SK-N-MC (cell line): ENCODE results near the gene SH3PXD2B.
"Not testable (repeated sequence)": the region's sequence is repeated elsewhere in the genome, so short reads cannot be mapped to it uniquely, and the experiment has no call there.

Experiments
- DNase-seq: peaks from one replicate; pipeline ENCODE4 v3.0.0-alpha.2; 2011; ENCODE audit warnings: low read depth, low spot score
- H3K27ac ChIP-seq: fragments of 200-600 bp; sonication (generic); 2 replicates; pipeline ENCODE4 v1.5.1; 2016; ENCODE audit warnings: mixed run types
- H3K36me3 ChIP-seq: fragments of 200-600 bp; sonication (generic); 2 replicates; pipeline ENCODE4 v1.6.1; 2017; ENCODE audit warnings: antibody characterized with exemption, low read length, mixed read lengths; ENCODE audit not compliant: insufficient read depth
- H3K4me3 ChIP-seq: fragments of 200-600 bp; sonication (generic); 2 replicates; pipeline ENCODE4 v1.5.1; 2016
- H3K9ac ChIP-seq: fragments of 200-600 bp; sonication (generic); 2 replicates; pipeline ENCODE4 v1.8.0; 2017; ENCODE audit warnings: mixed run types, mixed read lengths; ENCODE audit not compliant: insufficient read length
- H3K9me3 ChIP-seq: fragments of 200-600 bp; sonication (generic); 2 replicates; pipeline ENCODE4 v1.6.1; 2017; ENCODE audit warnings: low read depth, mild to moderate bottlenecking, antibody characterized with exemption, low read length, moderate library complexity, mixed read lengths
- EZH2 ChIP-seq: fragments of 200-600 bp; sonication (generic); IDR thresholded peaks from one replicate; pipeline ENCODE4 v1.6.1; 2017; ENCODE audit warnings: antibody characterized with exemption
- FOXP2 ChIP-seq: optimal IDR thresholded peaks from 2 replicates; pipeline ENCODE3; 2011; ENCODE audit warnings: mild to moderate bottlenecking, moderate library complexity; ENCODE audit not compliant: insufficient read depth; ENCODE audit errors: extremely low read length, control extremely low read depth
- POLR2AphosphoS5 ChIP-seq: IDR thresholded peaks from 2 replicates; pipeline ENCODE4 v1.6.1; 2012; ENCODE audit warnings: mild to moderate bottlenecking, low read depth, low read length, borderline replicate concordance

The SH3PXD2B gene

GRCh38 chr5:172335721-172336120, 118.6 kb downstream of the SH3PXD2B start:
- Histone ChIP-seq H3K9me3 (no peaks in the 10 kb centered on the region), H3K4me3 (no peak overlapping the region), H3K36me3 (no peaks in the 10 kb centered on the region), H3K9ac (no peak overlapping the region), H3K27ac (no peak overlapping the region)
- no peak for TF ChIP-seq FOXP2
- no peak for TF ChIP-seq EZH2
- no peak for TF ChIP-seq POLR2AphosphoS5
- no peak for DNase-seq

DNA sequence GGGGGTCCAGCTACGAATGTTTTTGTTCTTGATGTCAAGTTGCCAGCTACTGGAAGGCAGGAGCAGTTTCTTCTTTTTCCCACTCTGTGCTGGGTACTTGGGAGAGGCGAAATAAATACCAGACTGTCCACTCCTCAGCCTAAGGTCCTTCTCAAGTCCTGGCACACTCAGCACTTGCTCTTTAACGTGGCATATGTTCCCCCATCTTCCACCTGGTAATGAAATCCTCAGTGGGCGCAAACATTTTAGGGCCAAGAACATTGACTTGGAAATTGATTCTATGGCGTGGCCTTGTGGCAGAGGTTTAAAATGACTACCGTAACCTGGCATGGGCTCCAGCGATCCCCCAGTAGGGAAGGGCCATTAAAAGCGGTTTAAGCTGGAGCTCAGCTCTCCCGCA, 119.7 kb downstream of the SH3PXD2B start:
- no peak for DNase-seq
- no peak for TF ChIP-seq EZH2
- TF ChIP-seq POLR2AphosphoS5, result no peak
- no peak for TF ChIP-seq FOXP2
- H3K36me3 ChIP-seq, result no peaks in the 10 kb centered on the region

DNA sequence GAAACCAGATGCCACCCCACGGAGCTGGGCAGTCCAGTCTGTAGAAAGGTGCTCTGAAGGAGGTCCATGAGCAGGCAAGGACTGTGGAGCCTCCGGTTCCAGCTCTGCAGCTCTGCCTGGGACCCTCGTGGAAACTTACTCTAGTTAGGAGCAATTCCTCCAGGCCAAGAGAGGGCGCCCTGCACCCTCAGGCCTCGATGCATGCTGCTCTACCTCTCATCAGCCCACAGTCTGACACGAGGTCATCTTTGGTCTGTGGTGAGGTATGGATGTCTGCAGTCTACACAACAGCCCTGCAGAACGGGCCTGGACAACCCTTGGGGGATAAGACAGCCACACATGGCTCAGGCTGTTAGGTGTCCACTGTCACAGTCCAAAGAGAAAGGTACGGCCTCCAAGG, 120.1 kb downstream of the SH3PXD2B start:
- H3K9me3 ChIP-seq, result no peaks in the 10 kb centered on the region
- no peak overlapping the region for H3K9ac ChIP-seq
- TF ChIP-seq POLR2AphosphoS5, result no peak
- no peak for TF ChIP-seq FOXP2
- TF ChIP-seq EZH2, result no peak
- DNase-seq, result no peak
- H3K27ac ChIP-seq, result no peak overlapping the region
- H3K4me3 ChIP-seq, result no peak overlapping the region
- no peaks in the 10 kb centered on the region for H3K36me3 ChIP-seq

More for the DNA sequence above, 119.7 kb downstream of the SH3PXD2B start:
- H3K27ac ChIP-seq, result no peak overlapping the region
- H3K9me3 ChIP-seq, result no peaks in the 10 kb centered on the region
- H3K9ac ChIP-seq, result no peak overlapping the region
- no peak overlapping the region for H3K4me3 ChIP-seq

GRCh38 chr5:172326901-172327300, 127.4 kb downstream of the SH3PXD2B start:
- not testable (repeated sequence) for H3K4me3 ChIP-seq, H3K36me3 ChIP-seq, H3K9me3 ChIP-seq, H3K27ac ChIP-seq, DNase-seq, H3K9ac ChIP-seq

- H3K9me3 ChIP-seq, result no peaks in the 10 kb centered on the region
- H3K27ac ChIP-seq, result no peak overlapping the region
- TF ChIP-seq FOXP2 (no peak), EZH2 (no peak), POLR2AphosphoS5 (no peak)
- no peaks in the 10 kb centered on the region for H3K36me3 ChIP-seq
- no peak overlapping the region for H3K9ac ChIP-seq
- no peak overlapping the region for H3K4me3 ChIP-seq
- DNase-seq, result no peak
Measured at GRCh38 chr5:172325452-172325851, 128.9 kb downstream of the SH3PXD2B start.

GRCh38 chr5:172322028-172322965, 132.0 kb downstream of the SH3PXD2B start:
- H3K4me3 ChIP-seq, result no peak overlapping the region
- no peak for DNase-seq

DNA sequence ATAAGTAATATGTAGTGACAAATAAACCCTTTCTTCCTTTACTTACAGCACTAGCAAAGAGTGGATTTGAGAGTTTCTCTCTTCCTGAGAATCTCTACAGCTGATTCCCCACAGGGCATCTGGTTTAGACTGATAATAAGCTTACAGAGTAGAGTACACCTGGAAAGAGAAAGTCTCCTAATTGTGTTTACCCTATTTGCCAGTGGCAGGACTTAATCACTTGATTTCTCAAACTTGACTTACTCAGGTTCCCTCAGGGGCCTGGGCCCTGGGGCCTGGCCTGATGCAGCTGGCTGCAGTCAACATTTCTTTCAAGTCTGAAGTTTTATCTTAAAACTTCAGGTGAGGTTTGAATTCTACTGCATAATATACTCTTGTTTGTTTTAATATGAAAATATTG, 132.7 kb downstream of the SH3PXD2B start:
- no peak overlapping the region for H3K9ac ChIP-seq
- TF ChIP-seq FOXP2 (no peak), EZH2 (no peak), POLR2AphosphoS5 (no peak)
- no peak overlapping the region for H3K4me3 ChIP-seq
- H3K36me3 ChIP-seq, result no peaks in the 10 kb centered on the region
- H3K27ac ChIP-seq, result no peak overlapping the region
- no peaks in the 10 kb centered on the region for H3K9me3 ChIP-seq
- no peak for DNase-seq

More at GRCh38 chr5:172322028-172322965, 132.0 kb downstream of the SH3PXD2B start:
- Histone ChIP-seq H3K9ac (no peak overlapping the region), H3K27ac (no peak overlapping the region), H3K36me3 (no peaks in the 10 kb centered on the region), H3K9me3 (no peaks in the 10 kb centered on the region)
- TF ChIP-seq EZH2 (no peak), FOXP2 (no peak), POLR2AphosphoS5 (no peak)

GRCh38 chr5:172319708-172320441, 134.4 kb downstream of the SH3PXD2B start:
- TF ChIP-seq EZH2, result no peak
- no peak for TF ChIP-seq POLR2AphosphoS5
- no peak for TF ChIP-seq FOXP2
- Histone ChIP-seq H3K9ac (no peak overlapping the region), H3K9me3 (no peaks in the 10 kb centered on the region), H3K36me3 (no peaks in the 10 kb centered on the region), H3K27ac (no peak overlapping the region), H3K4me3 (no peak overlapping the region)
- no peak for DNase-seq
